Ovary (tissue), 9 donors: ENCODE data around the gene CD48. TPM values are rescaled to one million over a fixed set of nuclear protein-coding genes. Genes with fewer than 3 reads are reported as not detected.

Experiments used
- DNase-seq, 5 donors: peaks; one replicate each; pipeline ENCODE4 v3.0.0-alpha.2; 2019 to 2020
- H3K27ac ChIP-seq, 2 donors: fragments of 200-600 bp; one replicate each; pipeline versions ENCODE4 v1.5.1 to v1.8.0; 2019 to 2022
- H3K27me3 ChIP-seq: fragments of 200-600 bp; one replicate; pipeline ENCODE4 v1.8.0; 2022
- H3K36me3 ChIP-seq: fragments of 200-600 bp; sonication (generic); one replicate; pipeline ENCODE4 v1.5.1; 2019
- H3K4me1 ChIP-seq: one replicate; pipeline ENCODE4 v1.8.1; 2013; ENCODE audit warnings: mild to moderate bottlenecking, moderate library complexity; ENCODE audit not compliant: insufficient read depth
- H3K4me3 ChIP-seq: fragments of 200-600 bp; sonication (generic); one replicate; pipeline ENCODE4 v1.5.1; 2017
- H3K9me3 ChIP-seq, 2 donors: fragments of 200-600 bp in 1 of 2; sonication (generic) in 1 of 2; one replicate each; pipeline versions ENCODE4 v1.5.1 to v1.8.1; 2013 to 2019; ENCODE audit warnings: mild to moderate bottlenecking in 1 of 2, moderate library complexity in 1 of 2
- EP300 ChIP-seq: sonication (generic); formaldehyde crosslinking; IDR thresholded peaks from one replicate; pipeline ENCODE4 v1.6.1; 2017; ENCODE audit warnings: antibody characterized with exemption
- POLR2A ChIP-seq: fragments of 450-650 bp; IDR thresholded peaks from one replicate; pipeline ENCODE4 v1.6.1; 2017; ENCODE audit warnings: antibody characterized with exemption, mild to moderate bottlenecking, moderate library complexity
- WGBS, 3 donors: extraction: QIAGEN DNeasy Blood & Tissue Kit in 1 of 3; methylation state at CpG; one replicate each; pipeline versions ENCODE4 v1.1.5 to v1.1.7; 2013 to 2017; 5-methylcytosine and 5-hydroxymethylcytosine counted together
- intact Hi-C, 4 donors: fragments of 100-400 bp; cut with DNase I; formaldehyde crosslinking; loops; one replicate each; pipeline versions ENCODE4 v1.11.0 to v1.15.1; 2022 to 2023
- polyA plus RNA-seq, 2 donors: library from polyadenylated mRNA; stranded (reverse); fragments of 200-250 nt in 1 of 2; fragments of 350-450 nt in 1 of 2; fragmentation: Illumina TruSeq in 1 of 2; extraction: RNeasy Lipid Tissue Mini Kit (QIAGEN cat#74804) in 1 of 2; gene quantifications; one replicate each; pipeline ENCODE4 v1.2.3, GENCODE V29; 2013 to 2014
- total RNA-seq, 7 donors: library from RNA; depleted of rRNA in 2 of 7; stranded (reverse); fragments of >200 nt in 2 of 7; fragmentation: NEBNext Ultra II Directional in 3 of 7; extraction: Animal tissue kit (Norgen Biotek cat#: 25700) in 3 of 7; gene quantifications; one replicate each; pipeline versions ENCODE4 v1.1.0 to v1.2.4, GENCODE V29; 2016 to 2023
- TF ChIP-seq, protein P1 (sequence below), 3 donors: fragments of 450-650 bp in 2 of 3; fragments of 200-600 bp in 1 of 3; IDR thresholded peaks; one replicate each; pipeline versions ENCODE4 v1.5.1 to v1.8.0; 2016 to 2022; ENCODE audit warnings: antibody characterized with exemption in 3 of 3, mild to moderate bottlenecking in 1 of 3
- donor health status: DM: no; HTN: no; CAD: no; lungs with moderate emphysema.
- donor health status: DM: no; HTN: no; CAD: no.
- donor health status: Bipolar disorder and iron deficiency.
- donor health status: DM: yes; HTN: yes; CAD: no.
- donor health status: DM: no; HTN: no; CAD: no.
- donor health status: DM: yes; HTN: yes; CAD: no.

CD48 gene
- total and polyA plus RNA-seq, 9 donors, result 0.61 to 17.6 (median 2.5) TPM

DNA sequence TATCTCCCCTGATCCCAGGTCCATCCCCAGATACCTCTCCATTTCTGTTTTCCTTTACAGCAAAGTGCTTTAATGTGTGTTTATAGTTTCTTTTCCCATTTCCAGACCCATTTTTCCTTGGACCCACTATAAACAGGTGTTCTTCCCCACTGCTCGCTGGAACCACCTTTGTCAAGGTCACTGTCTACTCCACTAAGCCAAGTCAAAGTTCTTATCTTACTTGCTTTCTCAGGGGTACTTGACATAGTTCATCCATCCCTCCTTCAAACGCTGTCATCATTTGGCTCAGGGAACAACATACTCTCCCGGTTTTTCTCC is 73.1 kb downstream of the CD48 start:
- DNase-seq, result no peak
- TF ChIP-seq EP300 (no peak), POLR2A (no peak)
- TF ChIP-seq, protein P1, sequence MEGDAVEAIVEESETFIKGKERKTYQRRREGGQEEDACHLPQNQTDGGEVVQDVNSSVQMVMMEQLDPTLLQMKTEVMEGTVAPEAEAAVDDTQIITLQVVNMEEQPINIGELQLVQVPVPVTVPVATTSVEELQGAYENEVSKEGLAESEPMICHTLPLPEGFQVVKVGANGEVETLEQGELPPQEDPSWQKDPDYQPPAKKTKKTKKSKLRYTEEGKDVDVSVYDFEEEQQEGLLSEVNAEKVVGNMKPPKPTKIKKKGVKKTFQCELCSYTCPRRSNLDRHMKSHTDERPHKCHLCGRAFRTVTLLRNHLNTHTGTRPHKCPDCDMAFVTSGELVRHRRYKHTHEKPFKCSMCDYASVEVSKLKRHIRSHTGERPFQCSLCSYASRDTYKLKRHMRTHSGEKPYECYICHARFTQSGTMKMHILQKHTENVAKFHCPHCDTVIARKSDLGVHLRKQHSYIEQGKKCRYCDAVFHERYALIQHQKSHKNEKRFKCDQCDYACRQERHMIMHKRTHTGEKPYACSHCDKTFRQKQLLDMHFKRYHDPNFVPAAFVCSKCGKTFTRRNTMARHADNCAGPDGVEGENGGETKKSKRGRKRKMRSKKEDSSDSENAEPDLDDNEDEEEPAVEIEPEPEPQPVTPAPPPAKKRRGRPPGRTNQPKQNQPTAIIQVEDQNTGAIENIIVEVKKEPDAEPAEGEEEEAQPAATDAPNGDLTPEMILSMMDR (IDR thresholded peaks at IDR 0.05), result no peak
- no peaks in the 10 kb centered on the region for H3K4me1 ChIP-seq
- no peak overlapping the region for H3K27ac ChIP-seq
- no peaks in the 10 kb centered on the region for H3K27me3 ChIP-seq
- WGBS, 3 donors, result 26 to 37% (median 35%) methylated on average over 3 of the region's 3 CpGs
- H3K36me3 ChIP-seq, result no peaks in the 10 kb centered on the region
- H3K4me3 ChIP-seq, result no peak overlapping the region
- intact Hi-C loops, result no loop called here
- H3K9me3 ChIP-seq, result no peaks in the 10 kb centered on the region

DNA sequence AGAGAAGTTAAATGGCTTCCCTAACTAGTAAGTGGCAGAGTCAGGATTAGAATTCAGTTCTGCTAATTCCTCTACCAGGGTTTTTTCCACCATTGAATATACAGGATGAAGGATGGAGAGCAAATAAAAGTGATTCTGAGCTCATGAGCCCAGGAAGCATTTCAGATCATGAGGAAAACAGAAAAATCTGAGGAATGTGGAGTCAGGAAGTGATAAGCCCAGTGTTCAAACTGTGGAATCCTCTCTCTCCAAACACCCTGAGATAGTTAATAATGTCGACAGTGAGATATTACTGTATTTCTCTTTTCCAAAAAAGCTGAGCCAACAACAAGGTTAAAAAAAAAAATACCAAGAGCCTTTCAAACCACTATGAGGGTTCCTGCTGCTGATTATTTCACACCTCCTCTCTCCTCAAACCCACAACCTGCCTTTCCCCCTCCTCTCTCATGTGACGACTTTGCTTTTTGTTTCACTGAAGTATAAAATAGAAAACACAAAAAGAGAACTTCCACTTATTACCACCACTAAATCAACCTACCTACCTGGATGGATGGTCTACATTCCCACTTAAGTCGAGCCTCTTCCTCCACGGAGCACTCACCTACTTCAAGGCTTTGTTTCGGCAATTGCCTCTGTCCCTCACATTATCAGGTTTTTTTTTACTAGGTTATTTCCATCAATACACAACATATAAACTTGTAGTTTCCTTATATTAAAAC is 73.6 kb downstream of the CD48 start:
- H3K36me3 ChIP-seq, result no peaks in the 10 kb centered on the region
- no peak for TF ChIP-seq POLR2A
- TF ChIP-seq, protein P1 (IDR thresholded peaks at IDR 0.05), result no peak
- TF ChIP-seq EP300, result no peak
- no peak overlapping the region for H3K4me3 ChIP-seq
- 42 to 50% (median 47%) methylated on average over 5 of the region's 5 CpGs for WGBS, 3 donors
- no peaks in the 10 kb centered on the region for H3K4me1 ChIP-seq
- H3K27ac ChIP-seq, result no peak overlapping the region
- no peaks in the 10 kb centered on the region for H3K9me3 ChIP-seq
- no peaks in the 10 kb centered on the region for H3K27me3 ChIP-seq
- intact Hi-C loops, result no loop called here
- DNase-seq, result no peak

DNA sequence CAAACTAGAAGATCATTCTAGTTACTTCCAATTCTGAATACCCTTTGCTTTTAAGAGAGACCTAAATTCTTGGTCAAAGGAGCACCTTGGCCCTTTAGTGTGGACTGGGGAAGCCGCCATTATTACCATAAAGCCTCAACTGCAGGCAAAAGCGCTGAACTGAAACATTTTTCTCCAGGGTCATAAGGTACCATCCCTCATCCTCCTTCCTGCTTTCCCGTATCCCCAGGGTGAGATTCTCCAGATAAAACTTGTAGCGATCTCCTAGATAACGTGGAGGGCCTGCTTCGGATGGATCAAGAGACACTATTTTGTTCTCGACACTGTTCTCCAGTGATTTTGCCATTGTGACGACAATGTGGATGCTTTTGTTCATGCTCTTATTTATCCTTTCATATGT is 74.6 kb downstream of the CD48 start:
- Histone ChIP-seq H3K4me1 (no peaks in the 10 kb centered on the region), H3K27me3 (no peaks in the 10 kb centered on the region), H3K27ac (no peak overlapping the region), H3K4me3 (no peak overlapping the region), H3K36me3 (no peaks in the 10 kb centered on the region), H3K9me3 (no peaks in the 10 kb centered on the region)
- intact Hi-C loops, result no loop called here
- no peak for TF ChIP-seq EP300
- TF ChIP-seq, protein P1 (IDR thresholded peaks at IDR 0.05), result no peak
- no peak for TF ChIP-seq POLR2A
- 94 to 97% (median 94%) methylated on average over 8 of the region's 8 CpGs for WGBS, 3 donors
- no peak for DNase-seq

DNA sequence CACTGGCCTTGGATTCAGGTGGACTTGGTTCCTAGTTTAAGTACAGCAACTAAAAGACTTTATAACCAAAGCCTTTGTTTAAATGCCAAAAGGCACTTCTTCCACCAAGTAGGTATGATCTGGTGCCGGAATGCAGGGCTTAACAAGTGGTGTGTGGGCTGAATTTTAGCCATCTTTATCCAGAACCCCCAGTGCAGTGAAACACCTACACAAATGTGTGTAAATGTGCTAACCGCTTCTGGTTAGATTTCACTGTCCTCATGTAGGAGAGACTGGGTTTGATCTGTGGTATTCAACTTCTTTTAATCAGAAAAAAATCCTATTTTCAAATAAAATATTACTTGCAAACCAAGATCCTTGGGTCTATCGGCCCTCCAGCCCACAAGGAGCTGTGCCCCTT is 75.1 kb downstream of the CD48 start:
- Histone ChIP-seq H3K4me3 (no peak overlapping the region), H3K27me3 (no peaks in the 10 kb centered on the region), H3K36me3 (no peaks in the 10 kb centered on the region), H3K9me3 (no peaks in the 10 kb centered on the region), H3K4me1 (no peaks in the 10 kb centered on the region), H3K27ac (no peak overlapping the region)
- 95 to 98% (median 97%) methylated on average over 3 of the region's 3 CpGs for WGBS, 3 donors
- no peak for DNase-seq
- TF ChIP-seq POLR2A, result no peak
- intact Hi-C loops, result no loop called here

DNA sequence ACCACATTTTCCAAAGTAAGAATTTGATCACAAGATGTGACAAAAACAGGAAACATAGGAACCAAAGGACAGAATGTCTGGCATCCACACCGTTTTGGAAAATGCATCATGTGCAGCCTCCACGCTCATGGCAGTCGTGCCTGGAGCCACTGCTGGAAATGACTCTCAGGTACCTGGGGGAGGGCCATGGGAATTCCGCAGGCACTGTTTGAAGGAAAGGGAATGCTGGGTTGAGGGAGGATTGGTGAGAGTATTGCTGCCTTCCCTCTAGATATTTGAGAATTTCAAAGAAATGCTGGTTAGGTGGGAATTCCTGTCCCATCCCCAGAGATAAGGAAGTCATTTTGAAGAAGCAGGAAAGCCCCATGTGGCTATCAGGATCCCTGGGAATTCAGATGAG is 75.5 kb downstream of the CD48 start:
- Histone ChIP-seq H3K36me3 (no peaks in the 10 kb centered on the region), H3K4me3 (no peak overlapping the region), H3K9me3 (no peaks in the 10 kb centered on the region), H3K27me3 (no peaks in the 10 kb centered on the region), H3K27ac (no peak overlapping the region), H3K4me1 (no peaks in the 10 kb centered on the region)
- TF ChIP-seq EP300, result no peak
- TF ChIP-seq POLR2A, result no peak
- TF ChIP-seq, protein P1 (IDR thresholded peaks at IDR 0.05), result no peak
- 82 to 84% (median 82%) methylated on average over 4 of the region's 4 CpGs for WGBS, 3 donors
- intact Hi-C loops, result no loop called here
- DNase-seq, result no peak
